Measurements from ENCODE around the gene BRCA1. TPM values are rescaled to one million over a fixed set of nuclear protein-coding genes. Genes with fewer than 3 reads are reported as not detected.
"Not testable (repeated sequence)": the region's sequence is repeated elsewhere in the genome, so short reads cannot be mapped to it uniquely, and the experiment has no call there.

Gene BRCA1
- total RNA-seq, 6 experiments from 2014 or later, result 3.1 to 6.7 (median 3.9) TPM

DNA sequence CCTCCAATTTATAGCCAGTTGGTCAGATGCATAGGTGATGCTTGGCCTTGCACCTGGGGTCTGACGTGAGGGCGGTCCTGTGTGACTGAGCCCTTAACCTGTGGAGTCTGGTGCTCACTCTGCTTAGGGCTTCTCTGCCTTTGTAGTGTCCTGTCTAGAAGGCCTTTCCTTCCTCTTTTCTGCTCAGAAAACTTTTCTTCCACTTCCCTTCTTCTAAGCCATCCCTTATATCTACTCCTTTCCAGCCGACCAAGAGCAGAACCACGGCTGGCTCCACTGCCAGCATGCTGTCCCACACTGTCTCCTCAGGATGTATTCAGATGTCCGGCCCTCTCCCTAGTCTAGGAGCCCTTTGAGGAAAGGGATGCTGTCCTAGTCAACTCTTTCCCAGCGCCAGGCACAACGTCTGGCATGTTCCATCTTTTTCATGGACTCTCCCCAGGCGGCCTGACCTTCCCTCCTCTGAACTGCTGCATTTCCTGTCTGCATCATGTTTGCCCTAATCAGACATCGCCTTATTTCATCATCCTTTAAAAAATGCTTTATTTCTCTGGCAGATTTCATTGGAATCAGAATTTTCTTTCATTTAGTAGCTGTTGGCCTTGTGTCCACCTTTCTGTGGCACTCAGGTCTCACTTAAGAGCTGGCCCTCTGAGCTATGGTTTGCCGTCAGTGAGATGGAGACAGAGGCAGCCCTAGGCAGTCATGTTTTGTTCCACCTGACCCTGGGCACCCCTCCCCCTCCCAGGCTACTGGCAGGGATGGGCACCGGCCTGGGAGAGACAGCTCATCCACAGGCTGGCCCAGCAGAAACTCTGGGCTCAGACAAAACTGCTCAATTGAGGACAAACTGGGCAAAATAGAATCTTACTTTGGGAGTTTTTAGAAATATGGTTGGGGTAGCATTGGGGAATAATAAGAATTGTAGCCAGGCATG lies 15.5 kb upstream of the BRCA1 start:
- TF ChIP-seq POLR2A (IDR thresholded peaks at IDR 0.05), result no peak
- TF ChIP-seq, protein P1, sequence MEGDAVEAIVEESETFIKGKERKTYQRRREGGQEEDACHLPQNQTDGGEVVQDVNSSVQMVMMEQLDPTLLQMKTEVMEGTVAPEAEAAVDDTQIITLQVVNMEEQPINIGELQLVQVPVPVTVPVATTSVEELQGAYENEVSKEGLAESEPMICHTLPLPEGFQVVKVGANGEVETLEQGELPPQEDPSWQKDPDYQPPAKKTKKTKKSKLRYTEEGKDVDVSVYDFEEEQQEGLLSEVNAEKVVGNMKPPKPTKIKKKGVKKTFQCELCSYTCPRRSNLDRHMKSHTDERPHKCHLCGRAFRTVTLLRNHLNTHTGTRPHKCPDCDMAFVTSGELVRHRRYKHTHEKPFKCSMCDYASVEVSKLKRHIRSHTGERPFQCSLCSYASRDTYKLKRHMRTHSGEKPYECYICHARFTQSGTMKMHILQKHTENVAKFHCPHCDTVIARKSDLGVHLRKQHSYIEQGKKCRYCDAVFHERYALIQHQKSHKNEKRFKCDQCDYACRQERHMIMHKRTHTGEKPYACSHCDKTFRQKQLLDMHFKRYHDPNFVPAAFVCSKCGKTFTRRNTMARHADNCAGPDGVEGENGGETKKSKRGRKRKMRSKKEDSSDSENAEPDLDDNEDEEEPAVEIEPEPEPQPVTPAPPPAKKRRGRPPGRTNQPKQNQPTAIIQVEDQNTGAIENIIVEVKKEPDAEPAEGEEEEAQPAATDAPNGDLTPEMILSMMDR (IDR thresholded peaks at IDR 0.05), result no peak
- DNase-seq (no peak), ATAC-seq (no peak)
- Histone ChIP-seq H3K4me1 (no peaks in the 10 kb centered on the region), H3K4me3 (no peak overlapping the region), H3K9me3 (no peaks in the 10 kb centered on the region), H3K36me3 (no peaks in the 10 kb centered on the region), H3K27me3 (no peaks in the 10 kb centered on the region), H3K27ac (no peak overlapping the region)
- 54% methylated on average over 10 of the region's 11 CpGs for WGBS (ENCODE audit: insufficient coverage, low coverage, low lambda C conversion rate, missing lambda C conversion rate)
- intact Hi-C loops (cut with DNase I), result loop anchor here in 1 of 2 donors (10.0 kb wide), 1 partner anchor 116 kb away; the partner anchor contains the start of genes RND2 and VAT1

DNA sequence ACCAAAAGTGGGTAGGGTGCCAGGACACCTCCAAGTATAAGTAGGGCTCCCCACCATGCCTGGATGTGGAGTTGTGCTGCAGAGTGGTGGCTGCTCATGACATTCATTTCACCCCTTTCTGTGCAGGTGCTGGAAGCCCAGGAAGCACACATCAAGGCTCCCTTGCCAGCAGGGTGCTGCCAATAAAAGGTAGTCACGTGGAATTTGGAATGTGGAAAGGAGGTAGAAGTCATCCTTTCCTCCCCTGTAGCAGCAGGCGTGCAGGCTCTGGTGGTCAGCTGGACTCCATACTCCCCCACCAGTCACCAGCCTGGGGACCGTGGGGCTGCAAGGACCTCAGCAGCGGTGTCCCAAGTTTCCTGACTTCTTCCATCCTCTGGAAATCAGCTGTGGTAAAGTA lies 13.4 kb upstream of the BRCA1 start:
- intact Hi-C loops (cut with DNase I); ATAC-seq; H3K36me3 ChIP-seq; DNase-seq; H3K4me3 ChIP-seq; H3K27ac ChIP-seq; H3K9me3 ChIP-seq; H3K27me3 ChIP-seq: not testable (repeated sequence)
- WGBS (ENCODE audit: insufficient coverage, low coverage, low lambda C conversion rate, missing lambda C conversion rate), result 60% methylated on average over 1 of the region's 4 CpGs
- peaks cover 0 to 20% (median 4%) of the 10 kb centered on the region in 4 donors for H3K4me1 ChIP-seq

DNA sequence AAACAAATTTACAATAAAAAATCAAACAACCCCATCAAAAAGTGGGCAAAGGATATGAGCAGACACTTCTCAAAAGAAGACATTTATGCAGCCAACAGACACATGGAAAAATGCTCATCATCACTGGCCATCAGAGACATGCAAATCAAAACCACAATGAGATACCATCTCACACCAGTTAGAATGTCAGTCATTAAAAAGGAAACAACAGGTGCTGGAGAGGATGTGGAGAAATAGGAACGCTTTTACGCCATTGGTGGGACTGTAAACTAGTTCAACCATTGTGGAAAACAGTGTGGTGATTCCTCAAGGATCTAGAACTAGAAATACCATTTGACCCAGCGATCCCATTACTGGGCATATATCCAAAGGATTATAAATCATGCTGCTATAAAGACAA lies 11.4 kb upstream of the BRCA1 start:
- H3K27me3 ChIP-seq; DNase-seq; ATAC-seq; H3K4me3 ChIP-seq; H3K9me3 ChIP-seq; intact Hi-C loops (cut with DNase I); H3K27ac ChIP-seq; H3K36me3 ChIP-seq: not testable (repeated sequence)
- peaks cover 0 to 30% (median 7%) of the 10 kb centered on the region in 4 donors for H3K4me1 ChIP-seq
- 95% methylated on average over 3 of the region's 3 CpGs for WGBS (ENCODE audit: insufficient coverage, low coverage, low lambda C conversion rate, missing lambda C conversion rate)

DNA sequence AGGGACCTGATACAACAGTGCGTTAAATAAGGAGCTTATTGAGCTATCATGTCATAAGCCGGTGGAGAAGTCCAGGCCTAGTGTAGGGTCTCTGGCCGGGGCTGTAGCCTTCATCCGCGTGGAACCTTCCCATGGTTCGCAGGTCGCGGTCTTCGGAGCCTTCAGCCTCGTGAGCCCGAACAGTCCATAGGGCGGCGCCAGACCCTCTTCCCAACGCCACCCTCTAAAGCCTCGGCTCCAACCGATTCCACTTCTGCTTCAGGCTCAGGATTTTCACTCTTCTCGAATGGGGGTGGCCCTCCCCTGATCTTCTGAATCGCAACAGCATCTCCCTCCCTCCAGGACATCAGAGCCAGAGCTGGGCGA lies 10.3 kb upstream of the BRCA1 start:
- no peak for DNase-seq
- 96% methylated on average over 12 of the region's 19 CpGs for WGBS (ENCODE audit: insufficient coverage, low coverage, low lambda C conversion rate, missing lambda C conversion rate)

GRCh38 chr17:43134774-43135453 lies 9.8 kb upstream of the BRCA1 start:
- no peak for TF ChIP-seq POLR2A (IDR thresholded peaks at IDR 0.05)
- TF ChIP-seq, protein P1 (IDR thresholded peaks at IDR 0.05), result no peak
- Histone ChIP-seq H3K36me3 (peaks cover 0 to 8% (median 0%) of the 10 kb centered on the region in 4 donors), H3K27me3 (no peaks in the 10 kb centered on the region), H3K9me3 (no peaks in the 10 kb centered on the region), H3K4me3 (no peak overlapping the region), H3K27ac (peak overlapping the region in 1 of 3 donors; percentile 48), H3K4me1 (peaks cover 0 to 30% (median 7%) of the 10 kb centered on the region in 4 donors)
- WGBS (ENCODE audit: insufficient coverage, low coverage, low lambda C conversion rate, missing lambda C conversion rate), result 75% methylated on average over 10 of the region's 25 CpGs
- intact Hi-C loops (cut with DNase I), result no loop called here
- peak in 2 of 3 donors; percentile 71 to 75 for DNase-seq
- peak; percentile 93 to 97 (median 94) for ATAC-seq

More for the DNA sequence above, 10.3 kb upstream of the BRCA1 start:
- peaks cover 0 to 8% (median 0%) of the 10 kb centered on the region in 4 donors for H3K36me3 ChIP-seq
- H3K9me3 ChIP-seq, result no peaks in the 10 kb centered on the region
- H3K27ac ChIP-seq, result no peak overlapping the region
- no peak for ATAC-seq
- H3K4me3 ChIP-seq, result no peak overlapping the region
- intact Hi-C loops (cut with DNase I), result no loop called here
- H3K27me3 ChIP-seq, result no peaks in the 10 kb centered on the region
- TF ChIP-seq POLR2A (IDR thresholded peaks at IDR 0.05), result no peak
- TF ChIP-seq, protein P1 (IDR thresholded peaks at IDR 0.05), result no peak
- H3K4me1 ChIP-seq, result peaks cover 0 to 30% (median 7%) of the 10 kb centered on the region in 4 donors

GRCh38 chr17:43133439-43133838 lies 8.3 kb upstream of the BRCA1 start:
- intact Hi-C loops (cut with DNase I); H3K36me3 ChIP-seq; ATAC-seq; H3K4me3 ChIP-seq; DNase-seq; H3K9me3 ChIP-seq; H3K27me3 ChIP-seq: not testable (repeated sequence)
- H3K4me1 ChIP-seq, result peaks cover 0 to 39% (median 7%) of the 10 kb centered on the region in 4 donors
- peak overlapping the region in 1 of 3 donors; percentile 48 for H3K27ac ChIP-seq
- 85% methylated on average over 4 of the region's 5 CpGs for WGBS (ENCODE audit: insufficient coverage, low coverage, low lambda C conversion rate, missing lambda C conversion rate)

Measured in right lobe of liver (tissue), 6 donors.